SK-N-SH (cell line): ENCODE measurements around the gene MPST. TPM values are rescaled to one million over a fixed set of nuclear protein-coding genes. Genes with fewer than 3 reads are reported as not detected.

ENCODE experiments used
- polyA plus RNA-seq, 3 experiments: library from polyadenylated mRNA; depleted of rRNA; stranded (reverse); fragments of >200 nt; gene quantifications; 2 replicates each; pipeline ENCODE4 v1.2.3, GENCODE V29; 2012
- small RNA-seq, 7 experiments: library from RNA; depleted of rRNA; stranded (forward); fragments of <200 nt; gene quantifications; one replicate each; pipeline ENCODE3, GENCODE V24; 2012

MPST gene
- polyA plus RNA-seq, 1 of the 3 experiments (the other 2 are of a cell fraction), result 60.4 TPM

Small RNA genes lying within 50 kb of the gene (small RNA-seq; reads per million reads assigned to genes)
- gene RF00019, result 0 reads per million in 7 experiments

Other genes with a start within 250 kb of the MPST start
- gene IFT27, start 243.6 kb upstream of the MPST start, polyA plus RNA-seq (2012; rRNA removed), result 29.4 and 31.5 TPM in 2 replicates
- not detected in 2 replicates for gene PVALB, start 202.7 kb upstream of the MPST start, polyA plus RNA-seq (2012; rRNA removed)
- gene NCF4, start 158.7 kb upstream of the MPST start, polyA plus RNA-seq (2012; rRNA removed), result not detected in 2 replicates
- not detected in 2 replicates for gene CSF2RB, start 106.1 kb upstream of the MPST start, polyA plus RNA-seq (2012; rRNA removed)
- gene TST, start 295 bp upstream of the MPST start, polyA plus RNA-seq (2012; rRNA removed), result 47.6 and 49.4 TPM in 2 replicates
- 57.8 and 68.3 TPM in 2 replicates for gene KCTD17, start 32.0 kb downstream of the MPST start, polyA plus RNA-seq (2012; rRNA removed)
- not detected in 2 replicates for gene TMPRSS6, start 90.0 kb downstream of the MPST start, polyA plus RNA-seq (2012; rRNA removed)
- 0.33 and 0.39 TPM in 2 replicates for gene IL2RB, start 130.2 kb downstream of the MPST start, polyA plus RNA-seq (2012; rRNA removed)
- 47.4 and 47.7 TPM in 2 replicates for gene C1QTNF6, start 168.5 kb downstream of the MPST start, polyA plus RNA-seq (2012; rRNA removed)
- gene SSTR3, start 192.7 kb downstream of the MPST start, polyA plus RNA-seq (2012; rRNA removed), result 0.02 TPM in 1 of 2 replicates, not detected in the other
- gene RAC2, start 224.5 kb downstream of the MPST start, polyA plus RNA-seq (2012; rRNA removed), result 22.6 and 29.9 TPM in 2 replicates